Mesodermal cell (in vitro differentiated cells): ENCODE measurements around the gene PGBD2.
"Not testable (repeated sequence)": the region's sequence is repeated elsewhere in the genome, so short reads cannot be mapped to it uniquely, and the experiment has no call there.

Experiments
- H3K27ac ChIP-seq: 2 replicates; pipeline ENCODE4 v1.7.0; 2013; ENCODE audit warnings: mild to moderate bottlenecking, low read depth, low read length, moderate library complexity; ENCODE audit not compliant: severe bottlenecking
- H3K36me3 ChIP-seq: 2 replicates; pipeline ENCODE4 v1.7.1; 2013; ENCODE audit warnings: mild to moderate bottlenecking, low read length, moderate library complexity; ENCODE audit not compliant: control insufficient read depth, insufficient read depth
- H3K4me1 ChIP-seq: one replicate; pipeline ENCODE4 v1.7.1; 2013; ENCODE audit warnings: mild to moderate bottlenecking, low read length; ENCODE audit not compliant: insufficient read depth, control insufficient read depth, poor library complexity, severe bottlenecking
- H3K4me3 ChIP-seq: 2 replicates; pipeline ENCODE4 v1.7.0; 2013; ENCODE audit warnings: low read length, control low read depth, mild to moderate bottlenecking; ENCODE audit not compliant: insufficient read depth, poor library complexity, severe bottlenecking; ENCODE audit errors: extremely low read depth
- H3K9me3 ChIP-seq: 2 replicates; pipeline ENCODE4 v1.7.1; 2013; ENCODE audit warnings: mild to moderate bottlenecking, low read length, moderate library complexity; ENCODE audit not compliant: control insufficient read depth
- WGBS, 2 experiments: methylation state at CpG; one replicate each; pipeline ENCODE4 v1.1.5; 2013; ENCODE audit warnings: missing lambda C conversion rate in 2 of 2; ENCODE audit not compliant: insufficient coverage in 2 of 2; 5-methylcytosine and 5-hydroxymethylcytosine counted together

PGBD2 gene

DNA sequence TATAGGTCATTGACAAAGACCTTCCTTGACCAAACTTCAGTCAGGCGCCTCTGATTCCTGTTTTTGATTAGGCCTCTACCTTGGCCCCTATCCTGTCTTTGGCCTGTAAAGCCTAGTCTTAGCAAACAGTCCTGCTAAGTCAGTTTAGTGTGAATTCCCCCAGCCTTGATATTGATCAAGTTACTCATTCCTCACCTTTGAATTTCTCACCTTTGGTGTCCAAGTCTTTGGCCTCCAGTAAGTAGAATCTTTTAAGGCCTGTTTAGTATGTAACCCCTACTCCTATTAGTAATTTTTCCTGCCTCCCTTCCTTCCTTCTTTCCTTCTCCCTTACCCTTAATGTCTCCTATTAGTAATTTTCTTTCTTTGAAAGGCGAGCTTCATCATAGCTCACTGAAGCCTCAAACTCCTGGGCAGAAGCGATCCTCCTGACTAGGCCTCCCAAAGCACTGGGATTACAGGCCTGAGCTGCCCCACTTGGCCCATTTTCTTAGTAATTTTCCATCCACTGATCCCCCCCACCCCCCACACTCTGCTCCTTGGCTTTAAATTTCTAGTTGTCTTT lies 34.1 kb upstream of the PGBD2 start:
- no peaks in the 10 kb centered on the region for H3K36me3 ChIP-seq
- peaks cover 4% of the 10 kb centered on the region for H3K4me1 ChIP-seq
- H3K4me3 ChIP-seq: peak overlapping the region; percentile 80
- peak overlapping the region; percentile 45 for H3K27ac ChIP-seq
- H3K9me3 ChIP-seq: no peaks in the 10 kb centered on the region
- WGBS, 2 experiments: 100% methylated on average over 1 to 3 of the region's 3 CpGs

DNA sequence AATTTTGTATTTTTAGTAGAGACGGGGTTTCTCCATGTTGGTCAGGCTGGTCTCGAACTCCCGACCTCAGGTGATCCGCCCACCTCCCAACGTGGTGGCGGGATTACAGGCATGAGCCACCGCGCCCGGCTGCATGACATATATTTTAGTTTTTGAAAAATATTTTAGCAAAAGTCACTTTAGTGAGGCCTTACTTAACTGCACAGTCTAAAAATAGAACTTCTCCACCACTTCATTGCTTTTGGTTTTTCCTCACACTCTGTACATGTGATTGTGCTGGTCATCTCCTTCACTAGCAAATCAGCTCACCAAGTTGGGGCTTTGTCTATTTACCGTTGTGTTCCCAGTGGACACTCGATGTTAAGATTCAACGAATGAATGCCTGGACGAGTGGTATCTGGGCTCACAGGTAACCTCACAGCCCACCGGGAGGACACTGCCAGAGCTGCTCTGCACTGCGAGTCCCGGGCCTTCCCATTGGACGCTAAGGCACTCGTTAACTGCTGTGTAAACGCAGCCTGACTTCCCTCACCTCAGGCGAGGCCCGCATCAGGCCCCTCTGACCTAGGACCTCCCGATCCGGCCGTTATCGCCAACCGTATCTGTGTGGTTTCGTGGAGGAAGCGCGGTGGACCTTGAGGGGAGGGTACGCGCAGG lies 33.2 kb upstream of the PGBD2 start:
- peak overlapping the region; percentile 80 for H3K4me3 ChIP-seq
- WGBS, 2 experiments: 0 to 1% methylated on average over 10 to 20 of the region's 31 CpGs
- no peaks in the 10 kb centered on the region for H3K9me3 ChIP-seq
- H3K36me3 ChIP-seq: no peaks in the 10 kb centered on the region
- H3K4me1 ChIP-seq: peaks cover 4% of the 10 kb centered on the region
- peak overlapping the region; percentile 97 for H3K27ac ChIP-seq

DNA sequence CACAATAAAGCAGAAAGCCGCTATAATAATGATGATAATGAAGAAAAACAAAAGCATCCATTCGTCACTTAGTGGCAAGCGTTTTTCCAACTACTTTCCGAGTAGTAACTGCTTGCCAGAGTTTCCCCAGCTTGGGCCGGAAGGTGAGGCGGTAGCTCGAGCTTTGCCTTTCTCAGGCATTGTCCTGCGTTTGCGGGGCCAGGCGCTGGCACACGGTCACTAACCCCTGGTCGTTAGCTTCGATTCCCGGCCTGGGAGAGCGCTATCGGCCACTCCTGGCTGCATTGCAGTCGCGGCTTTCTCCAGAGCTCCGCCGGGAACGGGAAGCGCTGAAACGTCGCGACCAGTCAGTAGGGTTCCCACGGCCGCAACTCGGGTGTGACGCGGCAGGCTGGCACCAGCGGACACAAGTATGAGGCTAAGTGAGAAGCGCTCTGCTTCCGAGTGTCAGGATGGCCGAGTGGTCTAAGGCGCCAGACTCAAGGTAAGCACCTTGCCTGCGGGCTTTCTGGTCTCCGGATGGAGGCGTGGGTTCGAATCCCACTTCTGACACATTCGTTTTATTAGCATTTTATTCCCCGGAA lies 32.5 kb upstream of the PGBD2 start:
- Histone ChIP-seq H3K27ac (peak overlapping the region; percentile 97), H3K9me3 (no peaks in the 10 kb centered on the region), H3K4me3 (peak overlapping the region; percentile 80), H3K4me1 (peaks cover 4% of the 10 kb centered on the region), H3K36me3 (no peaks in the 10 kb centered on the region)
- WGBS, 2 experiments: 0% methylated on average over 35 to 37 of the region's 41 CpGs

DNA sequence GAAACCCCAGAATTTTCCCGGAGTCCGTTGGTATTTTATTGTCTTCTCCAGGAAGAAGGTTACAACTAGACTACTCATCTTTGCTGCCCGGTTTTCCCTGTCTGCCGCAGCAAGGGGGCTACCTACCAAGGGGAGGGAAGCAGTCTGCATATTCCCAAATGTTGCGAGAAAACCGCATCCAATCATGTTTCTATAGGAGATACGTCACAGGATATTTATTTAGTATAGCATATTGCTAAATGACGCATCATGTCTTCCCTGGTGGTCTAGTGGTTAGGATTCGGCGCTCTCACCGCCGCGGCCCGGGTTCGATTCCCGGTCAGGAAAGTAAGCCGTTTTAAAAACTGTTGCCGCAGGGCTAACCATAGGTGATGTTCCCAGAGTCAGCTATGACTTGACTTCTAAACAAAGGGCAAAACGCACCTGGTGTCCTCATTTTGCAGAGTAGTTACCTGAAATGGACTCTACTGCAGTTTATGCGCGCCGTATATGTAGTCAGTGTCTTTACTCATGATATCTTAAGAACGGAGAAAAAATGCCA lies 32.0 kb upstream of the PGBD2 start:
- WGBS, 2 experiments: 6 to 9% methylated on average over 19 to 20 of the region's 23 CpGs
- H3K36me3 ChIP-seq: no peaks in the 10 kb centered on the region
- H3K4me1 ChIP-seq: peaks cover 4% of the 10 kb centered on the region
- no peaks in the 10 kb centered on the region for H3K9me3 ChIP-seq
- H3K27ac ChIP-seq: peak overlapping the region; percentile 97
- peak overlapping the region; percentile 80 for H3K4me3 ChIP-seq

DNA sequence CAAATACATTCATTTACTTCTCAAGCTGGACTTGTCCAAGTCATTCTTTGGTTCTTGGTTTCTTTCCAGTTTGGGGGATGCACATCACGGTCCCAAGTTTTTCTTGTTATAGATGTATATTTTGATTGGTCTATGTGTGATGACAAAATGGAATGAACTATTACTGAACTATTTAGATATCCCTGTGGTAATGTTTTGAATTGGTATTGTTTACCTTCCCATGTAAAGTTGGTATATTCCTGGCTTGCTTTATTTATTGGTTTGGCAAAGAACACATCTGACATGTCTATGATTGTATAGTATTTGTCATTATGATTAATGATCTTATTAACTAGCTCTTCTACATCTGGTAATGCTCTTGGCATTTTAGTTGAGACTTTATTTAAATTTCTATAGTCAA lies 24.8 kb upstream of the PGBD2 start:
- Histone ChIP-seq H3K4me3 (no peak overlapping the region), H3K27ac (no peak overlapping the region), H3K36me3 (no peaks in the 10 kb centered on the region), H3K4me1 (no peaks in the 10 kb centered on the region), H3K9me3 (no peaks in the 10 kb centered on the region)
- 100% methylated on average over 1 of the region's 1 CpG; no CpG with 5 or more reads in 1 of the 2 experiments for WGBS, 2 experiments

DNA sequence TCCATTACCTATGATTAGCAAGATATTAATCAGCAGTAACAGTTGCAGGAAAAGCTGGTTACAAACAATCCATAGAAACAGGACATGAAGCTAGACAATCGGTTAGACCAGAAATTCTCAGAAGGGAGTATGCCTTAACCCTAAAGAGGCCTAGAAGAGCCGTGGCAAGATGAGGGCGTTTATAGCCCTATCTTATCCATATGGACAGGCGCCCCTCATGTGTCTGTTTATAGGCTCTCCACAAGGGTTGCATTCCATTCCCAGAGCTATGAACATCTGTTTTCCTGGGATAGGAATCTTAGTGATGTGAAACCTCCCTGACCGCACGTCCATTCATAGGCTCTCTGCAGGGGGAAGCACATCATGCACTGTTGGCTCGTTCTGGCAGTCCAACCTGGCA lies 23.6 kb upstream of the PGBD2 start:
- H3K36me3 ChIP-seq, H3K9me3 ChIP-seq, H3K27ac ChIP-seq, H3K4me1 ChIP-seq, H3K4me3 ChIP-seq: not testable (repeated sequence)
- WGBS, 2 experiments: 93% methylated on average over 3 of the region's 7 CpGs; no CpG with 5 or more reads in 1 of the 2 experiments

DNA sequence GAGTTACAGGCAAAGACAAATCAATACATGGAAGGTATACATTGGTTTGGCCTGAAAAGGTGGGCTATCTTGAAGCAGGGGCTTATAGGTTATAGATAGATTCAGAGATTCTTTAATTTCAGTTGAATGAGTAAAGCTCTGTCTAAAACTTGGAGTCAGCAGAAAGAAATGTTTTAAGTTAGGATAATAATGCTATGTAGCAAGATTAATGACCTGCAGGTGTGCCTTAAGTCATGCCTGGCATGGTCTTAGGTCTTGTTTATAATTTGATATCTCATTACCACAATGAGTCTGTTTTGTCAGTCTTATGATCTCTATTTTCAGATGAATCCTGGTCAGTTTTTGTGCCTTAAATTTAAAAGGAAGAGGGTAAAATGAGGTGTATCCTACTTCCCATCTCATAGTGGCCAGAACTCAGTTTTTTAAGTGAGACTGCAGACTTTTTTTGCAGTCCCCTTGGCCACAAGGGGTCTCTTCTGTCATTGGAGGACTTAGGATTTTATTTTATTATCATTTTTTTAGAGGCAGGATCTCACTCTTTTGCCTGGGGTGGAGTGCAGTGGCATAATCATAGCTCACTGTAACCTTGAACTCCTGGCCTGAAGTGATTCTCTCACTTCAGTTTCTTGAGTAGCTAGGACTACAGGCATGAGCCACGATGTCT lies 21.3 kb upstream of the PGBD2 start:
- WGBS, 2 experiments: no CpG with 5 or more reads among the region's 1 CpG
- H3K27ac ChIP-seq: no peak overlapping the region
- H3K36me3 ChIP-seq: no peaks in the 10 kb centered on the region
- no peak overlapping the region for H3K4me3 ChIP-seq
- no peaks in the 10 kb centered on the region for H3K9me3 ChIP-seq
- no peaks in the 10 kb centered on the region for H3K4me1 ChIP-seq

DNA sequence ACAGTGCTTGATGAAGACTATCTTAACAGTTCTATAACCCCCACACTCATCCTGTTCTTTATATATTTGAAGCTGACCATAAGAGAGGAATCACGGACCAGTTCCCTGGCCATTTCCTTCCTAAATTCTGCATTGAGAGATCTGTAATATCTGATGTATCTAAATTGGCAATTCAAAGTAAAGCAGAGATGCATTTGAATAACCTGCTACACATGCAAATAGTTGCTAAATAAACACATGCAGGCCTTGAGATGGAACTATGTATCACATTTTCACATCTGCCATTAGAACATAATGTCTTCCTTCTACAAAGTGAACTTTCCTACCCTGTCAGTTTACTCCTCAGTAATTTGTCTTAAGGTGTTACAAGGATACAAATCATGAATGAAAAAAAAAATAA lies 20.4 kb upstream of the PGBD2 start:
- WGBS, 2 experiments: no CpG with 5 or more reads among the region's 1 CpG
- Histone ChIP-seq H3K9me3 (no peaks in the 10 kb centered on the region), H3K4me3 (no peak overlapping the region), H3K4me1 (no peaks in the 10 kb centered on the region), H3K36me3 (no peaks in the 10 kb centered on the region), H3K27ac (no peak overlapping the region)

DNA sequence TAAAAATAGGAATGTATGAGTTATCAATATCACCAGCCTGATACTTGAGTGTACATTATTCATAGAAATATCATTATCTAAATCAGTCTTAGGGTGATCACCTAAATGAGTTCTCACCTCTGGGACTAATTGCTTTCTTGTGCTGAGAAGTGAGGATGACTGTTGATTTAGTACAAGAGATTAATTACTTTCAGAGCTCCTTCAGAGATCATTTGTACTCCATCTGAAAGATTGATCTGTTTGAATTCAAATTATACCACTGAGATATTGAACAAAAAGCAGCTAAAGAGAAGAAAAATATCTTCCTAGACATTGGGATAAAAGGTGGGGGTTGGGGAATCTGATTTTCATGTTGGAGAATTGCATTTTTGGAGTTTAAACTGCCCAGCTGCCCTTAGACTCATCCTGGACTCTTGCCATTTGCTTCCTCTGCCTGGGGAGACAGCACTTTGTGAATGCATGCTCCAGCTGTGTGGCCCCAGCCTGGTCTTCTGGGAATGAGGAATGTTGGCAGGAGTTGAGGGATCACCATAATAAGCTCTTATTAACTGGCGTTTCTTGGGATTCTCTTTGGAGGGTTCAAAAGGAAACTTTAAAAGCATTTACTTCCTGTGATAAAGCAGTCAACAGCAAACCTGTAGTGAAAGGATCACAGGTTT lies 19.7 kb upstream of the PGBD2 start:
- 60% methylated on average over 1 of the region's 1 CpG; no CpG with 5 or more reads in 1 of the 2 experiments for WGBS, 2 experiments
- no peaks in the 10 kb centered on the region for H3K9me3 ChIP-seq
- H3K4me1 ChIP-seq: no peaks in the 10 kb centered on the region
- no peak overlapping the region for H3K27ac ChIP-seq
- H3K36me3 ChIP-seq: no peaks in the 10 kb centered on the region
- no peak overlapping the region for H3K4me3 ChIP-seq

DNA sequence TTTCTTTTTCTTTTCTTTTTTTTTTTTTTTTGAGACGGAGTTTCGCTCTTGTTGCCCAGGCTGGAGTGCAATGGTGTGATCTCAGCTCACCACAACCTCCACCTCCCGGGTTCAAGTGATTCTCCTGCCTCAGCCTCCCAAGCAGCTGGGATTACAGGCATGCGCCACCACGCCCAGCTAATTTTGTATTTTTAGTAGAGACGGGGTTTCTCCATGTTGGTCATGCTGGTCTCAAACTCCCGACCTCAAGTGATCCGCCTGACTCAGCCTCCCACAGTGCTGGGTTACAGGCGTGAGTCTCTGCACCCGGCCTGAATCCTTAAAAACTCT lies 16.2 kb upstream of the PGBD2 start:
- H3K27ac ChIP-seq, H3K4me1 ChIP-seq, H3K4me3 ChIP-seq, H3K9me3 ChIP-seq, H3K36me3 ChIP-seq: not testable (repeated sequence)
- whole genome bisulfite sequencing, 2 experiments: 83 to 87% methylated on average over 4 to 6 of the region's 10 CpGs
